A549 (cell line): ENCODE data around the gene RABGAP1L. TPM values are rescaled to one million over a fixed set of nuclear protein-coding genes. Genes with fewer than 3 reads are reported as not detected.

ENCODE experiments used
- ATAC-seq, 2 experiments: fragments of 200-7000 bp in 1 of 2; fragments of >200 bp in 1 of 2; cut with Nextera tagmentation in 1 of 2; cut with Tn5 transposase in 1 of 2; 3 replicates each; pipeline versions ENCODE4 v1.8.0 to v1.9.1; 2018 to 2020; ENCODE audit warnings: mild to moderate bottlenecking in 1 of 2, moderate library complexity in 1 of 2
- CTCF ChIA-PET: fragments of 300-600 bp; sonication (Branson Sonifier 250); formaldehyde crosslinking; extraction: SDS; loops from one replicate; lab custom pipeline; 2021; ENCODE audit warnings: antibody characterized with exemption, inconsistent platforms; lab: Yijun Ruan, JAX
- POLR2A ChIA-PET: fragments of 350-600 bp; formaldehyde crosslinking; extraction: SDS; loops from one replicate; lab custom pipeline; 2021; ENCODE audit warnings: antibody characterized with exemption, inconsistent platforms; lab: Yijun Ruan, JAX
- DNase-seq, 2 experiments: peaks; one replicate each; pipeline versions ENCODE4 v3.0.0 to v3.0.0-alpha.2; 2011 to 2016; ENCODE audit warnings: low read depth in 1 of 2, low spot score in 1 of 2
- FAIRE-seq: peaks from 2 replicates; lab custom pipeline; 2011; peaks lifted over from hg19 to GRCh38; lab: Jason Lieb, UNC
- H3K27ac ChIP-seq, 2 experiments: fragments of >200 bp; sonication (Bioruptor Twin); formaldehyde crosslinking; 3 replicates each; pipeline ENCODE4 v1.5.1; 2016 to 2017
- H3K4me1 ChIP-seq: fragments of >200 bp; sonication (Bioruptor Twin); formaldehyde crosslinking; 3 replicates; pipeline ENCODE4 v1.6.1; 2016
- H3K4me2 ChIP-seq: fragments of >200 bp; sonication (Bioruptor Twin); formaldehyde crosslinking; 3 replicates; pipeline ENCODE4 v1.6.1; 2016
- H3K4me3 ChIP-seq: fragments of >200 bp; sonication (Bioruptor Twin); formaldehyde crosslinking; 3 replicates; pipeline ENCODE4 v1.5.1; 2016
- H3K9me3 ChIP-seq: fragments of >200 bp; sonication (Bioruptor Twin); formaldehyde crosslinking; 3 replicates; pipeline ENCODE4 v1.6.1; 2016
- ATOH8 ChIP-seq: fragments of 250-450 bp; sonication (Bioruptor Pico); IDR thresholded peaks from 2 replicates; pipeline ENCODE4 v1.5.0; 2020; ENCODE audit warnings: low read depth, mild to moderate bottlenecking, moderate library complexity
- BCL3 ChIP-seq: fragments of >200 bp; sonication (Bioruptor Twin); formaldehyde crosslinking; IDR thresholded peaks from 3 replicates; pipeline ENCODE4 v1.6.1; 2016
- BHLHE40 ChIP-seq: IDR thresholded peaks from 2 replicates; pipeline ENCODE4 v1.6.1; 2012; ENCODE audit warnings: low read depth, low read length, inconsistent platforms
- CBX8 ChIP-seq: fragments of 200-600 bp; sonication (generic); IDR thresholded peaks from 2 replicates; pipeline ENCODE4 v1.6.1; 2016
- CHD2 ChIP-seq: fragments of 150-350 bp; IDR thresholded peaks from 2 replicates; pipeline ENCODE4 v1.6.1; 2014; ENCODE audit warnings: low read length; ENCODE audit not compliant: partially characterized antibody
- CHD4 ChIP-seq: fragments of 200-600 bp; sonication (generic); IDR thresholded peaks from 2 replicates; pipeline ENCODE4 v1.6.1; 2016; ENCODE audit warnings: antibody characterized with exemption, mild to moderate bottlenecking, borderline replicate concordance
- E2F6 ChIP-seq: IDR thresholded peaks from 2 replicates; pipeline ENCODE4 v1.6.1; 2012; ENCODE audit warnings: low read depth, borderline replicate concordance
- EHF ChIP-seq: fragments of 250-450 bp; sonication (Bioruptor Pico); IDR thresholded peaks from 2 replicates; pipeline ENCODE4 v1.5.0; 2020; ENCODE audit warnings: mild to moderate bottlenecking
- EP300 ChIP-seq, 2 experiments: fragments of >200 bp; sonication (Bioruptor Twin); formaldehyde crosslinking; IDR thresholded peaks; 2 replicates in 1 of 2; 3 replicates in 1 of 2; pipeline ENCODE4 v1.6.1; 2016 to 2017
- FOSB ChIP-seq: fragments of 250-450 bp; sonication (Bioruptor Pico); IDR thresholded peaks from 2 replicates; pipeline ENCODE4 v1.5.0; 2020; ENCODE audit warnings: mild to moderate bottlenecking, moderate library complexity
- FOXS1 ChIP-seq: fragments of 250-450 bp; sonication (Bioruptor Pico); IDR thresholded peaks from 2 replicates; pipeline ENCODE4 v1.5.0; 2020; ENCODE audit warnings: mild to moderate bottlenecking, moderate library complexity
- HES2 ChIP-seq: fragments of >200 bp; sonication (Bioruptor Twin); formaldehyde crosslinking; IDR thresholded peaks from 2 replicates; pipeline ENCODE4 v1.6.1; 2016
- HMGXB4 ChIP-seq: fragments of 250-450 bp; sonication (Bioruptor Pico); IDR thresholded peaks from 2 replicates; pipeline ENCODE4 v1.5.0; 2021; ENCODE audit warnings: mild to moderate bottlenecking, moderate library complexity, borderline replicate concordance
- HOXB13 ChIP-seq: fragments of 250-450 bp; sonication (Bioruptor Pico); IDR thresholded peaks from 2 replicates; pipeline ENCODE4 v1.5.0; 2020; ENCODE audit warnings: low read depth, mild to moderate bottlenecking, moderate library complexity
- HOXB5 ChIP-seq: fragments of 250-450 bp; sonication (Bioruptor Pico); IDR thresholded peaks from 2 replicates; pipeline ENCODE4 v1.5.0; 2020; ENCODE audit warnings: mild to moderate bottlenecking, moderate library complexity
- JUN ChIP-seq, 2 experiments: fragments of >200 bp; sonication (Bioruptor Twin); formaldehyde crosslinking; IDR thresholded peaks; 2 replicates in 1 of 2; 3 replicates in 1 of 2; pipeline ENCODE4 v1.6.1; 2016 to 2017
- KDM5A ChIP-seq: fragments of 200-600 bp; sonication (generic); IDR thresholded peaks from 2 replicates; pipeline ENCODE4 v1.6.1; 2016; ENCODE audit warnings: antibody characterized with exemption, mild to moderate bottlenecking
- MAX ChIP-seq: IDR thresholded peaks from 2 replicates; pipeline ENCODE4 v1.6.1; 2012
- MAZ ChIP-seq: fragments of 150-350 bp; IDR thresholded peaks from 2 replicates; pipeline ENCODE4 v1.6.1; 2014; ENCODE audit warnings: antibody characterized with exemption, low read depth, low read length, borderline replicate concordance
- MYC ChIP-seq: IDR thresholded peaks from 2 replicates; pipeline ENCODE4 v1.6.1; 2012; ENCODE audit warnings: mild to moderate bottlenecking, inconsistent platforms, low read length, improper control_type of control experiment, borderline replicate concordance
- NFE2L2 ChIP-seq: fragments of 150-350 bp; conservative IDR thresholded peaks from 2 replicates; pipeline ENCODE4 v1.6.1; 2014; ENCODE audit warnings: low read length
- PBX3 ChIP-seq: IDR thresholded peaks from 2 replicates; pipeline ENCODE4 v1.6.1; 2012
- POLR2A ChIP-seq: IDR thresholded peaks from 2 replicates; pipeline ENCODE4 v1.6.1; 2012; ENCODE audit warnings: mild to moderate bottlenecking, low read length
- RAD21 ChIP-seq, 2 experiments: fragments of >200 bp in 1 of 2; sonication (Bioruptor Twin) in 1 of 2; formaldehyde crosslinking in 1 of 2; IDR thresholded peaks in 1 of 2; conservative IDR thresholded peaks in 1 of 2; 2 replicates in 1 of 2; 3 replicates in 1 of 2; pipeline ENCODE4 v1.6.1; 2012 to 2018; ENCODE audit warnings: inconsistent platforms in 1 of 2
- RCOR1 ChIP-seq: fragments of 150-350 bp; IDR thresholded peaks from 2 replicates; pipeline ENCODE4 v1.6.1; 2014; ENCODE audit warnings: antibody characterized with exemption, low read length, low read depth
- RFX5 ChIP-seq: fragments of 450-650 bp; IDR thresholded peaks from 2 replicates; pipeline ENCODE4 v1.7.1; 2014; ENCODE audit warnings: antibody characterized with exemption, mild to moderate bottlenecking, moderate library complexity
- RNF2 ChIP-seq: fragments of 200-600 bp; sonication (generic); IDR thresholded peaks from 2 replicates; pipeline ENCODE4 v1.6.1; 2016; ENCODE audit warnings: low read depth, mild to moderate bottlenecking, antibody characterized with exemption, moderate library complexity, borderline replicate concordance
- USF2 ChIP-seq: fragments of 450-650 bp; IDR thresholded peaks from 2 replicates; pipeline ENCODE4 v1.6.1; 2014; ENCODE audit warnings: antibody characterized with exemption
- ZC3H11A ChIP-seq: fragments of 450-650 bp; IDR thresholded peaks from 2 replicates; pipeline ENCODE4 v1.6.1; 2014; ENCODE audit warnings: antibody characterized with exemption, mild to moderate bottlenecking
- ZNF302 ChIP-seq: fragments of 250-450 bp; sonication (Bioruptor Pico); IDR thresholded peaks from 2 replicates; pipeline ENCODE4 v1.9.0; 2021; ENCODE audit warnings: inconsistent platforms, mild to moderate bottlenecking, moderate library complexity
- WGBS: methylation state at CpG from one replicate; pipeline ENCODE4 v1.1.6; 2017; ENCODE audit errors: missing lambda C conversion rate; 5-methylcytosine and 5-hydroxymethylcytosine counted together
- polyA plus RNA-seq, 4 experiments: library from polyadenylated mRNA; depleted of rRNA in 3 of 4; stranded (reverse); fragments of >200 nt; fragmentation: RNase III in 1 of 4; extraction: RNeasy Plus Mini Kit Qiagen cat#74134 plus additional on column Dnase treatment in 1 of 4; gene quantifications; 2 replicates in 3 of 4; 3 replicates in 1 of 4; pipeline ENCODE4 v1.2.3, GENCODE V29; 2011 to 2017

Gene RABGAP1L
- polyA plus RNA-seq, 2 of the 4 experiments (the other 2 are of a cell fraction): 8.2 to 18.6 TPM

- ChIA-PET CTCF (interaction anchor here (0.6 to 1.1 kb wide), 3 partner anchors 14 to 124 kb away, joined by 3 read pairs; no protein-coding TSS in a partner anchor), POLR2A (no interaction called here)
- Histone ChIP-seq H3K4me2 (no peak overlapping the region), H3K27ac (no peak overlapping the region), H3K4me3 (no peak overlapping the region), H3K4me1 (no peaks in the 10 kb centered on the region), H3K9me3 (no peaks in the 10 kb centered on the region)
- WGBS: 75% methylated on average over 3 of the region's 3 CpGs
- no peak for DNase-seq
- ATAC-seq: no peak
- no peak for FAIRE-seq
- no peak for TF ChIP-seq FOXS1 (CRISPR knock-in tag)
- TF ChIP-seq KDM5A: no peak
- TF ChIP-seq HES2: no peak
- TF ChIP-seq HOXB13 (CRISPR knock-in tag): no peak
- TF ChIP-seq BHLHE40: no peak
- no peak for TF ChIP-seq CHD4
- no peak for TF ChIP-seq EHF
- TF ChIP-seq ZNF302: no peak
These were observed 541.5 kb downstream of the RABGAP1L start for GRCh38 chr1:174700775-174701174.

- DNase-seq: no peak
- FAIRE-seq: no peak
- Histone ChIP-seq H3K4me1 (no peaks in the 10 kb centered on the region), H3K9me3 (no peaks in the 10 kb centered on the region), H3K27ac (no peak overlapping the region), H3K4me3 (no peak overlapping the region)
- POLR2A ChIA-PET: no interaction called here
- 65% methylated on average over 2 of the region's 2 CpGs for WGBS
- TF ChIP-seq RCOR1 (no peak), NFE2L2 (no peak), PBX3 (no peak), RFX5 (no peak), FOSB (no peak), EP300 (IDR thresholded peaks at IDR 0.05) (no peak), HOXB5 (CRISPR knock-in tag) (no peak), ATOH8 (no peak), E2F6 (no peak), BCL3 (no peak), HOXB13 (CRISPR knock-in tag) (no peak), CBX8 (no peak)
- TF ChIP-seq, all 56 proteins: peak for 0
- ATAC-seq: no peak
- no peak overlapping the region for H3K4me2 ChIP-seq
- CTCF ChIA-PET: interaction anchor here (0.7 kb wide), 1 partner anchor 125 kb away, joined by 3 read pairs; no protein-coding TSS in a partner anchor
These were observed 542.2 kb downstream of the RABGAP1L start for GRCh38 chr1:174701565-174701964.

GRCh38 chr1:174702011-174702410 is 542.7 kb downstream of the RABGAP1L start:
- Histone ChIP-seq H3K4me1 (no peaks in the 10 kb centered on the region), H3K4me3 (no peak overlapping the region), H3K4me2 (no peak overlapping the region), H3K9me3 (no peaks in the 10 kb centered on the region), H3K27ac (no peak overlapping the region)
- no peak for TF ChIP-seq RNF2
- no peak for TF ChIP-seq CHD2
- TF ChIP-seq MAX: no peak
- TF ChIP-seq POLR2A: no peak
- TF ChIP-seq MAZ: no peak
- no peak for TF ChIP-seq HOXB13 (CRISPR knock-in tag)
- no peak for TF ChIP-seq HMGXB4
- no peak for TF ChIP-seq HOXB5 (CRISPR knock-in tag)
- TF ChIP-seq USF2: no peak
- TF ChIP-seq RAD21 (conservative IDR thresholded peaks at IDR 0.05 in 1 of 2, IDR thresholded peaks at IDR 0.05 in 1 of 2): no peak
- TF ChIP-seq MYC: no peak
- TF ChIP-seq JUN (IDR thresholded peaks at IDR 0.05): no peak
- TF ChIP-seq CBX8: no peak
- TF ChIP-seq ZC3H11A: no peak
- no peak for TF ChIP-seq RCOR1
- no peak for ATAC-seq
- CTCF ChIA-PET: no interaction called here
- DNase-seq: no peak
- FAIRE-seq: no peak
- POLR2A ChIA-PET: no interaction called here
- 91% methylated on average over 2 of the region's 2 CpGs for WGBS
